K562 (cell line): ENCODE results near the gene ZNF506. TPM values are rescaled to one million over a fixed set of nuclear protein-coding genes. Genes with fewer than 3 reads are reported as not detected.

Experiments
- BMI1 ChIP-seq: fragments of 150-350 bp; IDR thresholded peaks from 2 replicates; pipeline ENCODE4 v1.6.1; 2014; ENCODE audit warnings: low read length
- CBFA2T3 ChIP-seq: fragments of 450-650 bp; IDR thresholded peaks from 2 replicates; pipeline ENCODE4 v1.6.1; 2017
- CBX1 ChIP-seq: sonication (generic); IDR thresholded peaks from 2 replicates; pipeline ENCODE4 v1.6.1; 2016; ENCODE audit warnings: antibody characterized with exemption, low read depth, mild to moderate bottlenecking
- CBX5 ChIP-seq: IDR thresholded peaks from 2 replicates; pipeline ENCODE4 v1.6.1; 2014; ENCODE audit warnings: low read depth, borderline replicate concordance
- CCNT2 ChIP-seq: IDR thresholded peaks from 2 replicates; pipeline ENCODE4 v1.6.1; 2011; ENCODE audit warnings: borderline replicate concordance, low read depth, mild to moderate bottlenecking, moderate library complexity, mixed read lengths, low read length; ENCODE audit not compliant: insufficient read length; ENCODE audit errors: extremely low read depth
- CSDE1 ChIP-seq, 2 experiments: fragments of 450-650 bp; IDR thresholded peaks; 2 replicates each; pipeline ENCODE4 v1.6.1; 2016; ENCODE audit warnings: mild to moderate bottlenecking in 1 of 2
- GTF2E2 ChIP-seq: fragments of 200-800 bp; sonication (Bioruptor generic); IDR thresholded peaks from 2 replicates; pipeline ENCODE4 v1.6.1; 2016; ENCODE audit warnings: missing genetic modification characterization, missing compliant biosample characterization
- HBP1 ChIP-seq: fragments of 450-650 bp; formaldehyde crosslinking; IDR thresholded peaks from 2 replicates; pipeline ENCODE4 v1.4.0; 2022; ENCODE audit warnings: missing genetic modification characterization
- MCM2 ChIP-seq: fragments of 450-650 bp; IDR thresholded peaks from 2 replicates; pipeline ENCODE4 v1.6.1; 2017; ENCODE audit warnings: low read depth, mild to moderate bottlenecking
- MEF2D ChIP-seq: conservative IDR thresholded peaks from 2 replicates; pipeline ENCODE4 v1.6.1; 2016; ENCODE audit warnings: low read depth, missing genetic modification characterization, missing compliant biosample characterization
- MNT ChIP-seq, 2 experiments: fragments of 450-650 bp; conservative IDR thresholded peaks; 2 replicates each; pipeline ENCODE4 v1.6.1; 2017; ENCODE audit warnings: mild to moderate bottlenecking in 2 of 2, moderate library complexity in 2 of 2
- NONO ChIP-seq, 2 experiments: fragments of 200-400 bp in 1 of 2; fragments of 450-650 bp in 1 of 2; formaldehyde crosslinking in 1 of 2; IDR thresholded peaks; 2 replicates each; pipeline ENCODE4 v1.6.1; 2017; ENCODE audit warnings: low read depth in 2 of 2, mild to moderate bottlenecking in 2 of 2, moderate library complexity in 2 of 2, low read length in 1 of 2
- PHB2 ChIP-seq: fragments of 450-650 bp; IDR thresholded peaks from 2 replicates; pipeline ENCODE4 v1.6.1; 2017; ENCODE audit warnings: low read depth
- PHF20 ChIP-seq: fragments of 450-650 bp; IDR thresholded peaks from 2 replicates; pipeline ENCODE4 v1.6.1; 2018; ENCODE audit not compliant: partially characterized antibody
- POLR2A ChIP-seq: fragments of 450-650 bp; conservative IDR thresholded peaks from 2 replicates; pipeline ENCODE4 v1.6.1; 2016
- PTTG1 ChIP-seq: fragments of 450-650 bp; IDR thresholded peaks from 2 replicates; pipeline ENCODE4 v1.6.1; 2016; ENCODE audit warnings: low read depth, mild to moderate bottlenecking, missing genetic modification characterization, missing compliant biosample characterization
- PURB ChIP-seq: sonication (generic); formaldehyde crosslinking; IDR thresholded peaks from 2 replicates; pipeline ENCODE4 v1.9.0; 2021; ENCODE audit warnings: low read depth, mild to moderate bottlenecking, missing genetic modification reagents
- RUNX1 ChIP-seq: sonication (generic); IDR thresholded peaks from 2 replicates; pipeline ENCODE4 v1.6.1; 2016; ENCODE audit warnings: antibody characterized with exemption, low read depth
- SMC3 ChIP-seq: conservative IDR thresholded peaks from 2 replicates; pipeline ENCODE4 v1.6.1; 2011; ENCODE audit warnings: low read depth, low read length, improper control_type of control experiment; ENCODE audit not compliant: insufficient read depth
- ZNF140 ChIP-seq: fragments of 250-450 bp; sonication (Bioruptor Pico); IDR thresholded peaks from 2 replicates; pipeline ENCODE4 v1.8.0; 2021; ENCODE audit warnings: moderate library complexity, mild to moderate bottlenecking, inconsistent platforms
- ZNF165 ChIP-seq: fragments of 250-450 bp; sonication (Bioruptor Pico); IDR thresholded peaks from 2 replicates; pipeline ENCODE4 v1.4.0; 2020; ENCODE audit warnings: borderline replicate concordance
- ZNF311 ChIP-seq: fragments of 250-450 bp; sonication (Bioruptor Pico); IDR thresholded peaks from 2 replicates; pipeline ENCODE4 v1.4.0; 2020; ENCODE audit warnings: mild to moderate bottlenecking, moderate library complexity
- polyA plus RNA-seq, 8 experiments: library from polyadenylated mRNA; depleted of rRNA in 4 of 8; stranded (reverse) in 5 of 8; unstranded in 3 of 8; fragments of >200 nt; fragmentation: Nextera tagmentation in 2 of 8; fragmentation: Illumina TruSeq in 1 of 8; extraction: Ambion mirVana in 2 of 8; extraction: Trizol in 1 of 8; gene quantifications; 2 replicates each; pipeline versions ENCODE4 v1.2.1 to v1.2.3, GENCODE V29; 2011 to 2014; ENCODE audit warnings: inconsistent platforms in 1 of 8, missing spikeins in 1 of 8
- total RNA-seq, 7 experiments: library from RNA; depleted of rRNA in 6 of 7; stranded (reverse); fragments of >200 nt in 6 of 7; fragmentation: Illumina TruSeq in 2 of 7; extraction: Trizol in 2 of 7; gene quantifications; 2 replicates each; pipeline versions ENCODE4 v1.2.1 to v1.2.3, GENCODE V29; 2011 to 2021; ENCODE audit warnings: low replicate concordance in 1 of 7
- TF ChIP-seq, protein P1 (sequence below): sonication (generic); formaldehyde crosslinking; IDR thresholded peaks from 2 replicates; pipeline ENCODE4 v1.8.0; 2023; ENCODE audit warnings: mild to moderate bottlenecking, missing genetic modification reagents
- TF ChIP-seq, protein P2 (sequence below): sonication (generic); formaldehyde crosslinking; IDR thresholded peaks from 2 replicates; pipeline ENCODE4 v1.8.1; 2022; ENCODE audit warnings: missing genetic modification reagents

The ZNF506 gene
- total and polyA plus RNA-seq, 9 of the 15 experiments (the other 6 are each of a cell fraction or from before 2014, with no cell fraction given): 0.03 to 0.44 (median 0.14) TPM; not detected in 2

- TF ChIP-seq, protein P1, sequence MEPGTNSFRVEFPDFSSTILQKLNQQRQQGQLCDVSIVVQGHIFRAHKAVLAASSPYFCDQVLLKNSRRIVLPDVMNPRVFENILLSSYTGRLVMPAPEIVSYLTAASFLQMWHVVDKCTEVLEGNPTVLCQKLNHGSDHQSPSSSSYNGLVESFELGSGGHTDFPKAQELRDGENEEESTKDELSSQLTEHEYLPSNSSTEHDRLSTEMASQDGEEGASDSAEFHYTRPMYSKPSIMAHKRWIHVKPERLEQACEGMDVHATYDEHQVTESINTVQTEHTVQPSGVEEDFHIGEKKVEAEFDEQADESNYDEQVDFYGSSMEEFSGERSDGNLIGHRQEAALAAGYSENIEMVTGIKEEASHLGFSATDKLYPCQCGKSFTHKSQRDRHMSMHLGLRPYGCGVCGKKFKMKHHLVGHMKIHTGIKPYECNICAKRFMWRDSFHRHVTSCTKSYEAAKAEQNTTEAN (CRISPR knock-in tag): no peak
- TF ChIP-seq RUNX1 (no peak), ZNF165 (CRISPR knock-in tag) (no peak), CSDE1 (IDR thresholded peaks at IDR 0.05) (no peak), POLR2A (peak; percentile 97), MCM2 (no peak), SMC3 (0 out of 2 replicates have a peak, but pooled peaks have one; percentile 11), MEF2D (tag) (no peak), CBX1 (peak; percentile 78; the same call in 1 of the 2 replicates), PHB2 (no peak), BMI1 (no peak), CBFA2T3 (no peak), ZNF311 (CRISPR knock-in tag) (no peak), PTTG1 (tag) (no peak), CBX5 (0 out of 2 replicates have a peak, but pooled peaks have one; percentile 32), PHF20 (peak; percentile 17), HBP1 (no peak), ZNF140 (no peak), CCNT2 (no peak), GTF2E2 (tag) (peak; percentile 58; the same call in 1 of the 2 replicates), NONO (IDR thresholded peaks at IDR 0.05; ENCODE audit: low read depth in 2 of 2, low read length in 1 of 2) (peak; percentile 24 to 59; a peak in 2 of 4 replicates), MNT (conservative IDR thresholded peaks at IDR 0.05) (peak; percentile 89 to 94), PURB (CRISPR knock-in tag) (no peak)
- TF ChIP-seq, protein P2, sequence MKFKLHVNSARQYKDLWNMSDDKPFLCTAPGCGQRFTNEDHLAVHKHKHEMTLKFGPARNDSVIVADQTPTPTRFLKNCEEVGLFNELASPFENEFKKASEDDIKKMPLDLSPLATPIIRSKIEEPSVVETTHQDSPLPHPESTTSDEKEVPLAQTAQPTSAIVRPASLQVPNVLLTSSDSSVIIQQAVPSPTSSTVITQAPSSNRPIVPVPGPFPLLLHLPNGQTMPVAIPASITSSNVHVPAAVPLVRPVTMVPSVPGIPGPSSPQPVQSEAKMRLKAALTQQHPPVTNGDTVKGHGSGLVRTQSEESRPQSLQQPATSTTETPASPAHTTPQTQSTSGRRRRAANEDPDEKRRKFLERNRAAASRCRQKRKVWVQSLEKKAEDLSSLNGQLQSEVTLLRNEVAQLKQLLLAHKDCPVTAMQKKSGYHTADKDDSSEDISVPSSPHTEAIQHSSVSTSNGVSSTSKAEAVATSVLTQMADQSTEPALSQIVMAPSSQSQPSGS: no peak
Observed at GRCh38 chr19:19865750-19866610, 44.4 kb upstream of the ZNF506 start, which contains the start of gene ZNF253 (continued).
